SK-N-MC (cell line): Measurements from ENCODE around the gene FLT1.

Source experiments
- EZH2 ChIP-seq: fragments of 200-600 bp; sonication (generic); IDR thresholded peaks from one replicate; pipeline ENCODE4 v1.6.1; 2017; ENCODE audit warnings: antibody characterized with exemption
- FOXP2 ChIP-seq: optimal IDR thresholded peaks from 2 replicates; pipeline ENCODE3; 2011; ENCODE audit warnings: mild to moderate bottlenecking, moderate library complexity; ENCODE audit not compliant: insufficient read depth; ENCODE audit errors: extremely low read length, control extremely low read depth
- POLR2AphosphoS5 ChIP-seq: IDR thresholded peaks from 2 replicates; pipeline ENCODE4 v1.6.1; 2012; ENCODE audit warnings: mild to moderate bottlenecking, low read depth, low read length, borderline replicate concordance

GRCh38 chr13:28401303-28402056, 93.4 kb downstream of the FLT1 start:
- TF ChIP-seq EZH2 (no peak), POLR2AphosphoS5 (no peak), FOXP2 (no peak)
